Panc1 (cell line): ENCODE data around the gene DUSP8. TPM values are rescaled to one million over a fixed set of nuclear protein-coding genes. Genes with fewer than 3 reads are reported as not detected.

Experiments
- ATAC-seq: fragments of 200-7000 bp; cut with Tn5 transposase; 2 replicates; pipeline ENCODE4 v1.9.1; 2020; ENCODE audit warnings: mild to moderate bottlenecking, moderate library complexity
- Bru-seq: library from RNA; stranded (reverse); fragments of 400-500 nt; gene quantifications from one replicate; lab custom pipeline; 2021; lab: Mats Ljungman, UMichigan
- BruChase-seq, 2 experiments: library from RNA; stranded (reverse); fragments of 400-500 nt; gene quantifications; one replicate each; lab custom pipeline; 2021; lab: Mats Ljungman, UMichigan
- BruUV-seq: library from RNA; stranded (reverse); fragments of 400-500 nt; replicated peaks from 2 replicates; lab custom pipeline; 2021; lab: Mats Ljungman, UMichigan
- CTCF ChIA-PET: fragments of 300-600 bp; sonication (Branson Sonifier 250); formaldehyde crosslinking; loops from one replicate; lab custom pipeline; 2022; ENCODE audit warnings: antibody characterized with exemption; lab: Charles Lee
- POLR2A ChIA-PET: fragments of 300-600 bp; sonication (Branson Sonifier 250); formaldehyde crosslinking; loops from one replicate; lab custom pipeline; 2022; ENCODE audit warnings: antibody characterized with exemption; lab: Charles Lee
- DNase-seq: peaks from one replicate; pipeline ENCODE4 v3.0.0-alpha.2; 2010; ENCODE audit warnings: low read depth, low spot score
- H3K27ac ChIP-seq: 2 replicates; pipeline ENCODE4 v1.5.1; 2011; ENCODE audit warnings: mild to moderate bottlenecking, low read length, inconsistent platforms
- H3K27me3 ChIP-seq: fragments of 200-500 bp; sonication (Bioruptor generic); 2 replicates; pipeline ENCODE4 v1.6.0; 2014; ENCODE audit warnings: low read length, inconsistent platforms; ENCODE audit not compliant: control insufficient read depth, insufficient read depth
- H3K36me3 ChIP-seq: fragments of 200-500 bp; sonication (Bioruptor generic); 2 replicates; pipeline ENCODE4 v1.5.1; 2014; ENCODE audit warnings: inconsistent platforms, mild to moderate bottlenecking, low read length, moderate library complexity; ENCODE audit not compliant: control insufficient read depth, insufficient read depth
- H3K4me1 ChIP-seq: 2 replicates; pipeline ENCODE4 v1.5.1; 2011; ENCODE audit warnings: inconsistent platforms, mild to moderate bottlenecking, low read length, moderate library complexity; ENCODE audit not compliant: control insufficient read depth, insufficient read depth
- H3K4me3 ChIP-seq, 2 experiments: 2 replicates each; pipeline ENCODE4 v1.5.1; 2011 to 2012; ENCODE audit warnings: low read depth in 2 of 2, low read length in 2 of 2, mild to moderate bottlenecking in 2 of 2, inconsistent platforms in 1 of 2, moderate library complexity in 1 of 2
- H3K9me3 ChIP-seq: fragments of 200-500 bp; sonication (Bioruptor generic); 2 replicates; pipeline ENCODE4 v1.5.1; 2014; ENCODE audit warnings: low read depth, mild to moderate bottlenecking, inconsistent platforms, low read length, moderate library complexity; ENCODE audit not compliant: control insufficient read depth, insufficient read depth
- POLR2AphosphoS5 ChIP-seq: IDR thresholded peaks from 2 replicates; pipeline ENCODE4 v1.6.1; 2012; ENCODE audit warnings: mild to moderate bottlenecking, low read depth, low read length, moderate library complexity
- SIN3A ChIP-seq: IDR thresholded peaks from 2 replicates; pipeline ENCODE4 v1.6.1; 2012; ENCODE audit warnings: low read depth, mild to moderate bottlenecking, low read length, moderate library complexity, borderline replicate concordance; ENCODE audit not compliant: insufficient read depth
- TCF7L2 ChIP-seq: IDR thresholded peaks from 2 replicates; pipeline ENCODE4 v1.6.1; 2011; ENCODE audit warnings: mild to moderate bottlenecking, low read depth, low read length, inconsistent platforms
- in situ Hi-C: cut with HindIII; loops from 2 replicates; pipeline ENCODE4 v1.10.0; 2016; ENCODE audit warnings: low sequenced_read_pairs, low pct_unique_long_range_greater_than_20kb
- intact Hi-C: fragments of 100-400 bp; cut with micrococcal nuclease; formaldehyde crosslinking; loops from one replicate; pipeline ENCODE4 v1.10.0; 2022; ENCODE audit not compliant: unreplicated experiment
- long read RNA-seq: library from polyadenylated mRNA; unstranded; transcript quantifications from one replicate; pipeline ENCODE4 v2.0.0, GENCODE V29; 2021; ENCODE audit not compliant: unreplicated experiment
- polyA plus RNA-seq: library from polyadenylated mRNA; unstranded; fragments of >200 nt; gene quantifications from one replicate; pipeline ENCODE4 v1.2.1, GENCODE V29; 2012; ENCODE audit warnings: missing spikeins; ENCODE audit not compliant: insufficient read length
- total RNA-seq: library from RNA; stranded (reverse); gene quantifications from one replicate; pipeline ENCODE4 v1.2.1, GENCODE V29; 2021; ENCODE audit not compliant: unreplicated experiment
- TF ChIP-seq, protein P1 (sequence below), 2 experiments: IDR thresholded peaks; 2 replicates each; pipeline ENCODE4 v1.6.1; 2011 to 2012; ENCODE audit warnings: low read depth in 2 of 2, control low read depth in 1 of 2, low read length in 1 of 2, mild to moderate bottlenecking in 1 of 2, moderate library complexity in 1 of 2; ENCODE audit not compliant: insufficient read depth in 1 of 2
- TF ChIP-seq, protein P2 (sequence below): fragments of 450-650 bp; IDR thresholded peaks from 2 replicates; pipeline ENCODE4 v1.5.1; 2017; ENCODE audit warnings: mild to moderate bottlenecking

DUSP8 gene, protein sequence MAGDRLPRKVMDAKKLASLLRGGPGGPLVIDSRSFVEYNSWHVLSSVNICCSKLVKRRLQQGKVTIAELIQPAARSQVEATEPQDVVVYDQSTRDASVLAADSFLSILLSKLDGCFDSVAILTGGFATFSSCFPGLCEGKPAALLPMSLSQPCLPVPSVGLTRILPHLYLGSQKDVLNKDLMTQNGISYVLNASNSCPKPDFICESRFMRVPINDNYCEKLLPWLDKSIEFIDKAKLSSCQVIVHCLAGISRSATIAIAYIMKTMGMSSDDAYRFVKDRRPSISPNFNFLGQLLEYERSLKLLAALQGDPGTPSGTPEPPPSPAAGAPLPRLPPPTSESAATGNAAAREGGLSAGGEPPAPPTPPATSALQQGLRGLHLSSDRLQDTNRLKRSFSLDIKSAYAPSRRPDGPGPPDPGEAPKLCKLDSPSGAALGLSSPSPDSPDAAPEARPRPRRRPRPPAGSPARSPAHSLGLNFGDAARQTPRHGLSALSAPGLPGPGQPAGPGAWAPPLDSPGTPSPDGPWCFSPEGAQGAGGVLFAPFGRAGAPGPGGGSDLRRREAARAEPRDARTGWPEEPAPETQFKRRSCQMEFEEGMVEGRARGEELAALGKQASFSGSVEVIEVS
- total RNA-seq = 5.5 TPM
- polyA plus RNA-seq = 8.9 TPM
- Bru-seq, nascent RNA = percentile 51 among the genes with signal in this experiment
- BruChase-seq, experiment 1, labeled RNA remaining after a 2-hour chase = percentile 54 among the genes with signal in this experiment
- percentile 55 among the genes with signal in this experiment for BruChase-seq, experiment 2, labeled RNA remaining after a 6-hour chase
- long read RNA-seq, full-length matches to known transcripts = 1 of 7 reads
- long read RNA-seq, partial matches to known transcripts = 3 of 7 reads
- long read RNA-seq, other reads (novel, unspliced or antisense) = 3 of 7 reads

DNA sequence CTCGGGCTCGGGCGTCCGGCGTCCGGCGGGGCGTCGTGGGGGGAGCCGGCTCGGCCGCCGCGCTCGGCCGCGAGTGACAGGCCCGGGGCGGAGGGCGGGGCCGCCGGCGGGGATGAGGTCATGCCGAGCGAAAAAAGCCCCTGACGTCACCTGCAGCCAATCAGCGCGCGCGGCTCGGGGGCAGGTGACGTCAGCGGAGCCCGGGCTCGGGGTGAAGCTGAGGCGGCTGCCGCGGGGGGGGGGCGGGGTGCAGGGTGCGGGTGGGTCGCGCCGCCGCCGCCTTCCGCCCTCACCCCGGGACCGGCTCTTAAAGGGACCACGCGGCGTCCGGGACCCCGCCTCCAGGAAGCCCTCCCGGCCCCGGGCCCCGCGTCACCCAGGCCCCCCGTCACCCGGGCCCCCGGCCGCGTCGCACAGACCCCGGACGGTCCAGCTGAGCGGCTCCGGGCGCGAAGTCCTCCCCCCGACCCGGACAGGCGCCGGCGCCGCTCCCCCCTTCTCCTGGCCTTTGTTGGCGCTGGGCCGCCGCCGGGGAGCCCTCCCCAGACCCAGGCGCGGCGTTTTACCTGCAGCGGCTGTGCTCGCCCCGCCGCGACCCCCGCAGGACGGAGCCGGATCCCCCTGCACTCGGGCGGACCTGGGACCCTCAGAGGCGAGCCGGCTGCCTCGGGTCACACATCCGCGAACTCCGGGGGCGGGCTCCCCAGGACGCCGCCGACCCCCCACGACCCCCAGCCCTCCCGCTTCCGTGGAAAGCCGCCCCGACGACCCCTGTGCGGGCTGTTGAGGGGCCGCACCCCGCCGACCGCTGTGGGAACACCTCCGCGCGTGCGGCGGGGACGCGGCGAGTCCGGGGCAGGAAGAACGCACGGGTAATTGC is at the start of gene DUSP8:
TSS of gene DUSP8 (minus strand) at position 75 of the 880 bp plus-strand sequence. CDS start 6,445 bp downstream, outside the sequence.
- in situ Hi-C loops = no loop called here
- ChIA-PET CTCF (interaction anchor here (0.6 to 3.2 kb wide), 3 partner anchors 13 to 26 kb away, joined by 3 to 95 read pairs (median 5); no protein-coding TSS in a partner anchor), POLR2A (no interaction called here)
- peaks cover 21% of the 10 kb centered on the region for H3K4me1 ChIP-seq
- no peaks in the 10 kb centered on the region for H3K9me3 ChIP-seq
- no peak for DNase-seq
- intact Hi-C loops = no loop called here
- TF ChIP-seq, protein P1, sequence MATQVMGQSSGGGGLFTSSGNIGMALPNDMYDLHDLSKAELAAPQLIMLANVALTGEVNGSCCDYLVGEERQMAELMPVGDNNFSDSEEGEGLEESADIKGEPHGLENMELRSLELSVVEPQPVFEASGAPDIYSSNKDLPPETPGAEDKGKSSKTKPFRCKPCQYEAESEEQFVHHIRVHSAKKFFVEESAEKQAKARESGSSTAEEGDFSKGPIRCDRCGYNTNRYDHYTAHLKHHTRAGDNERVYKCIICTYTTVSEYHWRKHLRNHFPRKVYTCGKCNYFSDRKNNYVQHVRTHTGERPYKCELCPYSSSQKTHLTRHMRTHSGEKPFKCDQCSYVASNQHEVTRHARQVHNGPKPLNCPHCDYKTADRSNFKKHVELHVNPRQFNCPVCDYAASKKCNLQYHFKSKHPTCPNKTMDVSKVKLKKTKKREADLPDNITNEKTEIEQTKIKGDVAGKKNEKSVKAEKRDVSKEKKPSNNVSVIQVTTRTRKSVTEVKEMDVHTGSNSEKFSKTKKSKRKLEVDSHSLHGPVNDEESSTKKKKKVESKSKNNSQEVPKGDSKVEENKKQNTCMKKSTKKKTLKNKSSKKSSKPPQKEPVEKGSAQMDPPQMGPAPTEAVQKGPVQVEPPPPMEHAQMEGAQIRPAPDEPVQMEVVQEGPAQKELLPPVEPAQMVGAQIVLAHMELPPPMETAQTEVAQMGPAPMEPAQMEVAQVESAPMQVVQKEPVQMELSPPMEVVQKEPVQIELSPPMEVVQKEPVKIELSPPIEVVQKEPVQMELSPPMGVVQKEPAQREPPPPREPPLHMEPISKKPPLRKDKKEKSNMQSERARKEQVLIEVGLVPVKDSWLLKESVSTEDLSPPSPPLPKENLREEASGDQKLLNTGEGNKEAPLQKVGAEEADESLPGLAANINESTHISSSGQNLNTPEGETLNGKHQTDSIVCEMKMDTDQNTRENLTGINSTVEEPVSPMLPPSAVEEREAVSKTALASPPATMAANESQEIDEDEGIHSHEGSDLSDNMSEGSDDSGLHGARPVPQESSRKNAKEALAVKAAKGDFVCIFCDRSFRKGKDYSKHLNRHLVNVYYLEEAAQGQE (IDR thresholded peaks at IDR 0.05; ENCODE audit: insufficient read depth in 1 of 2, low read depth in 2 of 2, low read length in 1 of 2) = no peak
- TF ChIP-seq POLR2AphosphoS5 (no peak), SIN3A (no peak), TCF7L2 (no peak)
- TF ChIP-seq, protein P2, sequence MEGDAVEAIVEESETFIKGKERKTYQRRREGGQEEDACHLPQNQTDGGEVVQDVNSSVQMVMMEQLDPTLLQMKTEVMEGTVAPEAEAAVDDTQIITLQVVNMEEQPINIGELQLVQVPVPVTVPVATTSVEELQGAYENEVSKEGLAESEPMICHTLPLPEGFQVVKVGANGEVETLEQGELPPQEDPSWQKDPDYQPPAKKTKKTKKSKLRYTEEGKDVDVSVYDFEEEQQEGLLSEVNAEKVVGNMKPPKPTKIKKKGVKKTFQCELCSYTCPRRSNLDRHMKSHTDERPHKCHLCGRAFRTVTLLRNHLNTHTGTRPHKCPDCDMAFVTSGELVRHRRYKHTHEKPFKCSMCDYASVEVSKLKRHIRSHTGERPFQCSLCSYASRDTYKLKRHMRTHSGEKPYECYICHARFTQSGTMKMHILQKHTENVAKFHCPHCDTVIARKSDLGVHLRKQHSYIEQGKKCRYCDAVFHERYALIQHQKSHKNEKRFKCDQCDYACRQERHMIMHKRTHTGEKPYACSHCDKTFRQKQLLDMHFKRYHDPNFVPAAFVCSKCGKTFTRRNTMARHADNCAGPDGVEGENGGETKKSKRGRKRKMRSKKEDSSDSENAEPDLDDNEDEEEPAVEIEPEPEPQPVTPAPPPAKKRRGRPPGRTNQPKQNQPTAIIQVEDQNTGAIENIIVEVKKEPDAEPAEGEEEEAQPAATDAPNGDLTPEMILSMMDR = no peak
- H3K27me3 ChIP-seq = no peaks in the 10 kb centered on the region; the same call in 1 of the 2 replicates
- peak; percentile 65 for ATAC-seq
- H3K36me3 ChIP-seq = no peaks in the 10 kb centered on the region
- H3K4me3 ChIP-seq = peak within 1 kb of the TSS; percentile 41 to 59
- no TSS peak for BruUV-seq
- H3K27ac ChIP-seq = no peak within 1 kb of the TSS

DNA sequence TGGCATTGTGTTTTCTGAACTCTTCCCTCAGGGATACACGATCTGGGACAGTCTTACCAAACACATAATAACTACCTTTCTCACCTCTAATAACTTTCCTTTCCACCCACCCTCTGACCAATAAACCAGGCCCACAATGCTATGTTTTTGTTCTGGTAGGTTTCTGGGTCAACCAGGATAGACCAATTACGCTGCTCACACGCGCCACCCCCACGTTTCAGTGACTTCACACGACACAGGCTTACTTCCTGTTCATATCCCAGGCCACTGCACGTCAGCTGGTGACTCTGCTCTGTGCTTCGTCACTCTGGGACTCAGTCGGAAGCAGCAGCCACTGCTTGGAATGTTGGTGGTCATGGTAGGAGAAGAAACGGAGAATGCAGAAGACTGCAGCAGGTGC is 47.4 kb upstream of the DUSP8 start:
- H3K4me1 ChIP-seq = no peaks in the 10 kb centered on the region
- H3K27me3 ChIP-seq = peaks cover 13% of the 10 kb centered on the region
- no peaks in the 10 kb centered on the region for H3K36me3 ChIP-seq
- DNase-seq (no peak), ATAC-seq (no peak)
- no peak overlapping the region for H3K27ac ChIP-seq
- ChIA-PET POLR2A (no interaction called here), CTCF (interaction anchor here (1.2 kb wide), 1 partner anchor 24 kb away, joined by 3 read pairs; no protein-coding TSS in a partner anchor)
- H3K4me3 ChIP-seq = no peak overlapping the region
- in situ Hi-C loops = no loop called here
- intact Hi-C loops = no loop called here
- no TSS peak for BruUV-seq
- TF ChIP-seq, protein P1 (IDR thresholded peaks at IDR 0.05; ENCODE audit: insufficient read depth in 1 of 2, low read depth in 2 of 2, low read length in 1 of 2) = no peak
- no peaks in the 10 kb centered on the region for H3K9me3 ChIP-seq
